ENCODE measurements around the gene SPSB1.

The SPSB1 gene

DNA sequence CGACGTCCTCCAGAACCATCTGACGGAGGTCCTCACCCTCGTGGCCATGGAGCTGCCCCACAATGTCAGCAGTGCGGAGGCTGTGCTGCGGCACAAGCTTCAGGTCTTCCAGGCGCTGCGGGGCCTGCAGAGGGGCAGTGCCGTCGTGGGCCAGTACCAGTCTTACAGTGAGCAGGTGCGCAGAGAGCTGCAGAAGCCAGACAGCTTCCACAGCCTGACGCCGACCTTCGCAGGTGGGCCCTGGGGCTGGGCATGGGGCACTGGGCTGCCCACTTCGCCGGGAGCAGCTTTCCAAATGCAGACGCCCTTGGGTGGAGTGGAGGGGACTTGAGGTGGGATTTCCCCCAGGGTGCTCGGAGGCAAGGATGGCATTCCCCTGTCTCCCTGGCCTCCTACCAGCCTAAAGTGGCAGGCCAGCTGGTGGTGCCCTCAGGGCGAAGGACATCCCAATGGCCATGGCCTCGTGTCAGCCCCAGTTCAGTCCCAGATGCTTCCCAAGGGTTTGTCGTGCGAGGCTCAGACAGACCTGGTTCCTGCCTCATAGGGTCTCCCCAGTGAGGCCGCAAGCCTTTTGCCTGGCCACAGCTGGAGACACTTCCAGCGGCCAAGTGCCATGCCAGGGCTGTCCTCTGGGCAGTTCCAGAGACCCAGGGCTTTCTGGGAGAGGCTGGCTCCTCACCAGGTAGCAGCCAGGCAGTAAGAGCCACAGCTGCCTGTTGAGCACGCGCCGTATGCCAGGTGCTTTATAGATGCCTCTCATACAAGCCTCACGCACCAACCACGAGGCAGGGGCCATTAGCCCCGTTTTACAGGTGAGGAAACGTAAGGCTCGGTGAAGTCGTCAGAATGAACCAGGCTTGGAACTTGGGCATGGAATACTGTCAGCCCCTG, 30.4 kb upstream of the SPSB1 start:
- Histone ChIP-seq H3K4me2 (no peak overlapping the region), H3K79me2 (ENCODE audit: insufficient read depth, low read depth) (0 out of 2 replicates have a peak, but pooled peaks cover 10% of the 10 kb centered on the region), H4K20me1 (ENCODE audit: insufficient read depth) (no peaks in the 10 kb centered on the region), H2AFZ (ENCODE audit: low read depth) (no peak overlapping the region), H3K36me3 (ENCODE audit: insufficient read depth) (no peaks in the 10 kb centered on the region), H3K27ac (no peak overlapping the region), H3K27me3 (ENCODE audit: insufficient read depth, low read depth) (no peaks in the 10 kb centered on the region), H3K9ac (no peak overlapping the region), H3K4me3 (IDR thresholded peaks at IDR 0.05; ENCODE audit: insufficient read depth, low read depth, low read length) (no peak overlapping the region), H3K4me1 (ENCODE audit: low read depth, poor library complexity, severe bottlenecking) (peaks cover 10% of the 10 kb centered on the region)
- TF ChIP-seq, protein P1, sequence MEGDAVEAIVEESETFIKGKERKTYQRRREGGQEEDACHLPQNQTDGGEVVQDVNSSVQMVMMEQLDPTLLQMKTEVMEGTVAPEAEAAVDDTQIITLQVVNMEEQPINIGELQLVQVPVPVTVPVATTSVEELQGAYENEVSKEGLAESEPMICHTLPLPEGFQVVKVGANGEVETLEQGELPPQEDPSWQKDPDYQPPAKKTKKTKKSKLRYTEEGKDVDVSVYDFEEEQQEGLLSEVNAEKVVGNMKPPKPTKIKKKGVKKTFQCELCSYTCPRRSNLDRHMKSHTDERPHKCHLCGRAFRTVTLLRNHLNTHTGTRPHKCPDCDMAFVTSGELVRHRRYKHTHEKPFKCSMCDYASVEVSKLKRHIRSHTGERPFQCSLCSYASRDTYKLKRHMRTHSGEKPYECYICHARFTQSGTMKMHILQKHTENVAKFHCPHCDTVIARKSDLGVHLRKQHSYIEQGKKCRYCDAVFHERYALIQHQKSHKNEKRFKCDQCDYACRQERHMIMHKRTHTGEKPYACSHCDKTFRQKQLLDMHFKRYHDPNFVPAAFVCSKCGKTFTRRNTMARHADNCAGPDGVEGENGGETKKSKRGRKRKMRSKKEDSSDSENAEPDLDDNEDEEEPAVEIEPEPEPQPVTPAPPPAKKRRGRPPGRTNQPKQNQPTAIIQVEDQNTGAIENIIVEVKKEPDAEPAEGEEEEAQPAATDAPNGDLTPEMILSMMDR (conservative IDR thresholded peaks at IDR 0.05; ENCODE audit: low read depth, low read length) = no peak

DNA sequence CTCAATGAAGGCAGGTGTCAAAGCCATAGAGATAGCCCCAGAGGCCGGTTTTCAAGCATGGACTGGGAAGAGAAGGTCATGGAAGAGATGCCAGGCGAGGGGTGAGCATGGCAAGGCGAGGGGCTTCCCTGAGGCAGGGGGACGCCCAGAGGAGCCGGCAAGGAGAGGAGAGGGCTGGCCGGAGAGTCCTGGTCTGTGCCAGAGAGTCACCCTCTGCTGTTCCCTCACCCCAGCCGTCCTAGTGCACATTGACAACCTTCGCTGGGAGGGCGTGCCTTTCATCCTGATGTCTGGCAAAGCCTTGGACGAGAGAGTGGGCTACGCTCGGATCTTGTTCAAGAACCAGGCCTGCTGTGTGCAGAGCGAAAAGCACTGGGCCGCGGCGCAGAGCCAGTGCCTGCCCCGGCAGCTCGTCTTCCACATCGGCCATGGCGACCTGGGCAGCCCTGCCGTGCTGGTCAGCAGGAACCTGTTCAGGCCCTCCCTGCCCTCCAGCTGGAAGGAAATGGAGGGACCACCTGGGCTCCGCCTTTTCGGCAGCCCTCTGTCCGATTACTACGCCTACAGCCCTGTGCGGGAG, 29.3 kb upstream of the SPSB1 start:
- TF ChIP-seq, protein P1 (conservative IDR thresholded peaks at IDR 0.05; ENCODE audit: low read depth, low read length) = no peak
- no peak overlapping the region for H3K4me2 ChIP-seq

DNA sequence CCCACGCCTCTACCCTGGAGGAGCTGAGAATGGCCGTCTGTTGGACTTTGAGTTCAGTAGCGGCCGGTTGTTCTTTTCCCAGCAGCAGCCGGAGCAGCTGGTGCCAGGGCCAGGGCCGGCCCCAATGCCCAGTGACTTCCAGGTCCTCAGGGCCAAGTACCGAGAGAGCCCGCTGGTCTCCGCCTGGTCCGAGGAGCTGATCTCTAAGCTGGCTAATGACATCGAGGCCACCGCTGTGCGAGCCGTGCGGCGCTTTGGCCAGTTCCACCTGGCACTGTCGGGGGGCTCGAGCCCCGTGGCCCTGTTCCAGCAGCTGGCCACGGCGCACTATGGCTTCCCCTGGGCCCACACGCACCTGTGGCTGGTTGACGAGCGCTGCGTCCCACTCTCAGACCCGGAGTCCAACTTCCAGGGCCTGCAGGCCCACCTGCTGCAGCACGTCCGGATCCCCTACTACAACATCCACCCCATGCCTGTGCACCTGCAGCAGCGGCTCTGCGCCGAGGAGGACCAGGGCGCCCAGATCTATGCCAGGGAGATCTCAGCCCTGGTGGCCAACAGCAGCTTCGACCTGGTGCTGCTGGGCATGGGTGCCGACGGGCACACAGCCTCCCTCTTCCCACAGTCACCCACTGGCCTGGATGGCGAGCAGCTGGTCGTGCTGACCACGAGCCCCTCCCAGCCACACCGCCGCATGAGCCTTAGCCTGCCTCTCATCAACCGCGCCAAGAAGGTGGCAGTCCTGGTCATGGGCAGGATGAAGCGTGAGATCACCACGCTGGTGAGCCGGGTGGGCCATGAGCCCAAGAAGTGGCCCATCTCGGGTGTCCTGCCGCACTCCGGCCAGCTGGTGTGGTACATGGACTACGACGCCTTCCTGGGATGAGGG, 28.5 kb upstream of the SPSB1 start:
- Histone ChIP-seq H2AFZ (ENCODE audit: low read depth) (no peak overlapping the region), H3K9ac (no peak overlapping the region), H3K4me3 (IDR thresholded peaks at IDR 0.05; ENCODE audit: insufficient read depth, low read depth, low read length) (no peak overlapping the region), H4K20me1 (ENCODE audit: insufficient read depth) (no peaks in the 10 kb centered on the region), H3K4me2 (no peak overlapping the region), H3K79me2 (ENCODE audit: insufficient read depth, low read depth) (no peaks in the 10 kb centered on the region), H3K27me3 (ENCODE audit: insufficient read depth, low read depth) (no peaks in the 10 kb centered on the region), H3K27ac (no peak overlapping the region), H3K4me1 (ENCODE audit: low read depth, poor library complexity, severe bottlenecking) (peaks cover 10% of the 10 kb centered on the region), H3K36me3 (ENCODE audit: insufficient read depth) (no peaks in the 10 kb centered on the region)
- TF ChIP-seq, protein P1 (conservative IDR thresholded peaks at IDR 0.05; ENCODE audit: low read depth, low read length) = no peak

More for the DNA sequence above, 29.3 kb upstream of the SPSB1 start:
- Histone ChIP-seq H4K20me1 (ENCODE audit: insufficient read depth) (no peaks in the 10 kb centered on the region), H3K27me3 (ENCODE audit: insufficient read depth, low read depth) (no peaks in the 10 kb centered on the region), H2AFZ (ENCODE audit: low read depth) (no peak overlapping the region), H3K79me2 (ENCODE audit: insufficient read depth, low read depth) (0 out of 2 replicates have a peak, but pooled peaks cover 1% of the 10 kb centered on the region), H3K36me3 (ENCODE audit: insufficient read depth) (no peaks in the 10 kb centered on the region), H3K4me3 (IDR thresholded peaks at IDR 0.05; ENCODE audit: insufficient read depth, low read depth, low read length) (no peak overlapping the region), H3K27ac (no peak overlapping the region), H3K9ac (no peak overlapping the region), H3K4me1 (ENCODE audit: low read depth, poor library complexity, severe bottlenecking) (peaks cover 10% of the 10 kb centered on the region)

DNA sequence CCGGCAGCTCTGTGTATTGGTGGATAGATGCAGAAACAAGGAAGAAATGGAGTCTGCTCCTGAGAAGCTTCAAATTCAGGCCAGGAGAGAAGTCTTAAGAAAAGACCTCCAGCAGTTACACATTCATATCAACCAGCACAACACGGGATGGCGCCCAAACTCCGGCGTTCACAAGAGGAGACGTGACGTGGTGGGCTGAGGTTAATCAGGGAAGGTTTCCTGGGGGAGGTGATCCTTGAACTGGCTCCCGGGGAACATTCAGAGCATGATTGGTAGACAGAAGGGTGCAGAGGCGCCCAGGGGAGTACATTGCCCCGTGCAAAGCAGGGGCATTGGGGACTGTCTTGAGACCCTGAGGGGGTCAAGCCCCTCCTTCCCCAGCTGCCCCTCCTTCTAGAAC, 27.7 kb upstream of the SPSB1 start:
- H3K4me3 ChIP-seq (IDR thresholded peaks at IDR 0.05; ENCODE audit: insufficient read depth, low read depth, low read length) = no peak overlapping the region
- no peak overlapping the region for H3K9ac ChIP-seq
- H3K27ac ChIP-seq = no peak overlapping the region
- H4K20me1 ChIP-seq (ENCODE audit: insufficient read depth) = no peaks in the 10 kb centered on the region
- no peak overlapping the region for H3K4me2 ChIP-seq
- H2AFZ ChIP-seq (ENCODE audit: low read depth) = no peak overlapping the region
- TF ChIP-seq, protein P1 (conservative IDR thresholded peaks at IDR 0.05; ENCODE audit: low read depth, low read length) = no peak
- no peaks in the 10 kb centered on the region for H3K79me2 ChIP-seq (ENCODE audit: insufficient read depth, low read depth)
- no peaks in the 10 kb centered on the region for H3K27me3 ChIP-seq (ENCODE audit: insufficient read depth, low read depth)
- peaks cover 10% of the 10 kb centered on the region for H3K4me1 ChIP-seq (ENCODE audit: low read depth, poor library complexity, severe bottlenecking)
- H3K36me3 ChIP-seq (ENCODE audit: insufficient read depth) = no peaks in the 10 kb centered on the region

Data from KMS-11 (cell line).